ENCODE data around the gene PEG3. TPM values are rescaled to one million over a fixed set of nuclear protein-coding genes. Genes with fewer than 3 reads are reported as not detected.

Gene PEG3
- total and polyA plus RNA-seq, 2 of the 13 experiments (the other 11 are each of a cell fraction or from before 2014, with no cell fraction given) = 217 to 394 TPM

- TF ChIP-seq ZNF567 (CRISPR knock-in tag; IDR thresholded peaks at IDR 0.05; ENCODE audit: borderline replicate concordance) (no peak), DMAP1 (CRISPR knock-in tag; IDR thresholded peaks at IDR 0.05) (peak; percentile 70; the same call in 1 of the 2 replicates), ARNT (IDR thresholded peaks at IDR 0.05) (no peak), POGZ (CRISPR knock-in tag; IDR thresholded peaks at IDR 0.05) (peak; percentile 87), ZMYM2 (CRISPR knock-in tag; IDR thresholded peaks at IDR 0.05) (peak; percentile 81; the same call in 1 of the 2 replicates), USF2 (IDR thresholded peaks at IDR 0.05; ENCODE audit: low read depth, low read length) (no peak), USF2 (CRISPR knock-in tag; IDR thresholded peaks at IDR 0.05; ENCODE audit: borderline replicate concordance) (no peak), MXD4 (CRISPR knock-in tag; IDR thresholded peaks at IDR 0.05) (peak; percentile 46; the same call in 1 of the 2 replicates), ZNF3 (CRISPR knock-in tag; IDR thresholded peaks at IDR 0.05) (no peak), SRSF1 (optimal IDR thresholded peaks at IDR 0.05; ENCODE audit: low read depth, low read length) (no peak), GLMP (CRISPR knock-in tag; IDR thresholded peaks at IDR 0.05; ENCODE audit: borderline replicate concordance) (no peak), ZNF672 (CRISPR knock-in tag; IDR thresholded peaks at IDR 0.05) (no peak), PITX1 (CRISPR knock-in tag; IDR thresholded peaks at IDR 0.05) (peak; percentile 84), ZSCAN21 (CRISPR knock-in tag; IDR thresholded peaks at IDR 0.05; ENCODE audit: borderline replicate concordance) (peak; percentile 60; the same call in 1 of the 2 replicates), PRMT3 (CRISPR knock-in tag; IDR thresholded peaks at IDR 0.05; ENCODE audit: borderline replicate concordance, low read depth) (no peak), CCDC6 (CRISPR knock-in tag; IDR thresholded peaks at IDR 0.05) (0 out of 2 replicates have a peak, but pooled peaks have one; percentile 50), ZNF709 (CRISPR knock-in tag; IDR thresholded peaks at IDR 0.05) (peak; percentile 58; the same call in 1 of the 2 replicates), PHB2 (IDR thresholded peaks at IDR 0.05; ENCODE audit: partially characterized antibody) (no peak), ZBTB25 (CRISPR knock-in tag; IDR thresholded peaks at IDR 0.05) (peak; percentile 51; the same call in 1 of the 2 replicates), PRPF4 (IDR thresholded peaks at IDR 0.05; ENCODE audit: low read depth, low read length, poor library complexity, severe bottlenecking) (no peak), ZNF354B (CRISPR knock-in tag; IDR thresholded peaks at IDR 0.05) (no peak), THAP11 (CRISPR knock-in tag; IDR thresholded peaks at IDR 0.05) (peak; percentile 73), ZNF274 (CRISPR knock-in tag; IDR thresholded peaks at IDR 0.05) (no peak), ZNF431 (CRISPR knock-in tag; IDR thresholded peaks at IDR 0.05; ENCODE audit: borderline replicate concordance, low read depth) (peak; percentile 70; the same call in 1 of the 2 replicates), HNF1B (CRISPR knock-in tag; IDR thresholded peaks at IDR 0.05) (peak; percentile 99)
Measured at GRCh38 chr19:56880592-56881190, 40.2 kb upstream of the PEG3 start (continued).

Data from HepG2 (cell line).